Breast epithelium (tissue), 4 donors: ENCODE measurements around the gene C1orf159. TPM values are rescaled to one million over a fixed set of nuclear protein-coding genes. Genes with fewer than 3 reads are reported as not detected.
A peak's percentile ranks its signal among the peaks of the same experiment; 100 is the strongest.

Source experiments
- DNase-seq, 2 donors: peaks; one replicate each; pipeline ENCODE4 v3.0.0-alpha.2; 2019; ENCODE audit warnings: low spot score in 2 of 2
- H3K27ac ChIP-seq, 2 donors: fragments of 200-600 bp; sonication (generic) in 1 of 2; one replicate each; pipeline ENCODE4 v1.5.1; 2016 to 2019; ENCODE audit warnings: mild to moderate bottlenecking in 1 of 2
- H3K27me3 ChIP-seq, 2 donors: fragments of 200-600 bp; sonication (generic) in 1 of 2; one replicate each; pipeline versions ENCODE4 v1.5.1 to v1.6.0; 2017 to 2019; ENCODE audit warnings: control low read depth in 1 of 2, mild to moderate bottlenecking in 1 of 2
- H3K36me3 ChIP-seq: fragments of 200-600 bp; one replicate; pipeline ENCODE4 v1.5.1; 2019
- H3K4me1 ChIP-seq, 2 donors: fragments of 200-600 bp; sonication (generic); one replicate each; pipeline ENCODE4 v1.5.1; 2016 to 2019; ENCODE audit warnings: control low read depth in 1 of 2
- H3K4me3 ChIP-seq, 3 donors: fragments of 200-600 bp; sonication (generic); 1 replicate in 2 of 3; 2 replicates in 1 of 3; pipeline ENCODE4 v1.5.1; 2016 to 2019; ENCODE audit warnings: mild to moderate bottlenecking in 3 of 3, moderate library complexity in 2 of 3
- H3K9me3 ChIP-seq, 2 donors: fragments of 200-600 bp; sonication (generic) in 1 of 2; one replicate each; pipeline ENCODE4 v1.5.1; 2016 to 2019; ENCODE audit warnings: control low read depth in 1 of 2
- POLR2A ChIP-seq: fragments of 450-650 bp; IDR thresholded peaks from one replicate; pipeline ENCODE4 v1.6.1; 2016; ENCODE audit warnings: antibody characterized with exemption, mild to moderate bottlenecking, moderate library complexity
- POLR2AphosphoS5 ChIP-seq, 3 donors: sonication (generic); formaldehyde crosslinking; IDR thresholded peaks; one replicate each; pipeline ENCODE4 v1.6.1; 2017; ENCODE audit warnings: antibody characterized with exemption in 3 of 3
- intact Hi-C: fragments of 100-400 bp; cut with DNase I; formaldehyde crosslinking; loops from one replicate; pipeline ENCODE4 v1.15.1; 2023; ENCODE audit warnings: low total_unique reads
- total RNA-seq, 3 donors: library from RNA; depleted of rRNA; stranded (reverse); fragments of >200 nt; gene quantifications; one replicate each; pipeline ENCODE4 v1.1.0, GENCODE V29; 2016
- TF ChIP-seq, protein P1 (sequence below), 3 donors: fragments of 450-650 bp; IDR thresholded peaks; one replicate each; pipeline ENCODE4 v1.5.1; 2016 to 2017; ENCODE audit warnings: antibody characterized with exemption in 3 of 3, mild to moderate bottlenecking in 3 of 3, moderate library complexity in 3 of 3

Gene C1orf159
- total RNA-seq, 3 donors from 2014 or later: 6.9 to 24.0 (median 12.5) TPM

DNA sequence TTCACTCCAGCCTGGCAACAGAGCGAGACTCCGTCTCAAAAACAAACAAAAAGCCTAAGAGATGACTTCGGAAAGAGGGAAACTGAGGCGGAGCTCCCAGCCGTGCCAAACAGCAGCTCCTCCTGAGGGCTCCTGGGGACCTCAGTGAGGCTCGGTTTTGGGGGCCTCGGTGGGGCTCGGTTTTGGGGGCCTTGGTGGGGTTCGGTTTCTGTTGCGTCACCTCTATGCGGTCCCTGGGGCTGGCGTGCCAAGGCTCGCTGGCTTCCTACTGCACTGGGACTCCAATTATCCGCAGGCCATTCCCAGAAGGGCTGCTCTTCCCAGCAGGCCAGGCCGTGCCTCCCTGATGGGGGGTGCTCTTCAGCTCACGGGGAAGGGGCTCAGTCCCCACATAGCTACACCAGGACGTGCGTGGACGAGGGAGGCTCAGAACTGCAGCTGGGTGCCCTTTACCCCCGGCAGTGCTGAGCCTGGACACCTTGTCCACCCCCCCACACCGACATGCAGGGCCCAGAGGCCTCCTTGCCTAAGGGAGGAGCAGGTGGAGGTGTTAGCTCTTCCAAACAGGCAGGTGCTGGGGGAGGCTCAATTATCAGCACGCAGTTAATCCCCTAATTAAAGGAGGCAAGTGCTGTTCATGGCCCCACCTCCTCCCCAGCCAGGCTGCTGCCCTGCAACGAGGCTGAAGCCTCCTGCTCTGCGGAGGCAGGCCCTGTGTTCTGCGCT is 5.1 kb upstream of the C1orf159 start:
- intact Hi-C loops: loop anchor here (5.0 to 10.0 kb wide), 2 partner anchors 114 to 171 kb away; partner anchors contain the start of genes B3GALT6 and SDF4
- Histone ChIP-seq H3K27me3 (no peaks in the 10 kb centered on the region), H3K4me1 (peaks cover 2 to 11% of the 10 kb centered on the region in 2 donors), H3K4me3 (no peak overlapping the region), H3K36me3 (no peaks in the 10 kb centered on the region), H3K9me3 (no peaks in the 10 kb centered on the region), H3K27ac (no peak overlapping the region)
- no peak for DNase-seq
- TF ChIP-seq, protein P1, sequence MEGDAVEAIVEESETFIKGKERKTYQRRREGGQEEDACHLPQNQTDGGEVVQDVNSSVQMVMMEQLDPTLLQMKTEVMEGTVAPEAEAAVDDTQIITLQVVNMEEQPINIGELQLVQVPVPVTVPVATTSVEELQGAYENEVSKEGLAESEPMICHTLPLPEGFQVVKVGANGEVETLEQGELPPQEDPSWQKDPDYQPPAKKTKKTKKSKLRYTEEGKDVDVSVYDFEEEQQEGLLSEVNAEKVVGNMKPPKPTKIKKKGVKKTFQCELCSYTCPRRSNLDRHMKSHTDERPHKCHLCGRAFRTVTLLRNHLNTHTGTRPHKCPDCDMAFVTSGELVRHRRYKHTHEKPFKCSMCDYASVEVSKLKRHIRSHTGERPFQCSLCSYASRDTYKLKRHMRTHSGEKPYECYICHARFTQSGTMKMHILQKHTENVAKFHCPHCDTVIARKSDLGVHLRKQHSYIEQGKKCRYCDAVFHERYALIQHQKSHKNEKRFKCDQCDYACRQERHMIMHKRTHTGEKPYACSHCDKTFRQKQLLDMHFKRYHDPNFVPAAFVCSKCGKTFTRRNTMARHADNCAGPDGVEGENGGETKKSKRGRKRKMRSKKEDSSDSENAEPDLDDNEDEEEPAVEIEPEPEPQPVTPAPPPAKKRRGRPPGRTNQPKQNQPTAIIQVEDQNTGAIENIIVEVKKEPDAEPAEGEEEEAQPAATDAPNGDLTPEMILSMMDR (IDR thresholded peaks at IDR 0.05): no peak
- TF ChIP-seq POLR2A (no peak), POLR2AphosphoS5 (IDR thresholded peaks at IDR 0.05) (no peak)

DNA sequence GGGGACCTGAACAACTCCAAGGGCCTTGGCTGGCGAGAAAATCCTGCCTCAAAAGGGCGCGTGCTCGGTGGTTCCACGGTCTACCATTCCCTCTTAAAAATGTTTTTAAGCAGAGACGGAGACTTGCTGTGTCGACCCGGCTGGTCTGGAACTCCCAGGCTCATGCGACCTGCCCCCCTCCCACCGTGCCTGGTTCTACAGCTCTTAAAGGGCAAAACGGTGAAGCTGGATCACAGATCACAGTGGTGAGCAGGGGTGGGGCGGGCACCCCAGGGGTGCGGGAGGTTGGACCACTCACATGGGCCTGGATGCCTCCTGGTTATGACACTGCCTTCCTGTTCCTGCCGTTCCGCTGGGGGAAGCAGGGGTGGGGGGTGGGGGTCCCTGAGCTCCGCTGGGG is 4.2 kb upstream of the C1orf159 start:
- no peak overlapping the region for H3K27ac ChIP-seq
- intact Hi-C loops: loop anchor here (5.0 to 10.0 kb wide), 2 partner anchors 115 to 172 kb away; partner anchors contain the start of genes B3GALT6 and SDF4
- TF ChIP-seq, protein P1 (IDR thresholded peaks at IDR 0.05): no peak
- TF ChIP-seq POLR2AphosphoS5 (IDR thresholded peaks at IDR 0.05): no peak
- TF ChIP-seq POLR2A: no peak
- no peaks in the 10 kb centered on the region for H3K36me3 ChIP-seq
- no peaks in the 10 kb centered on the region for H3K27me3 ChIP-seq
- H3K4me1 ChIP-seq: peaks cover 2 to 11% of the 10 kb centered on the region in 2 donors
- H3K9me3 ChIP-seq: no peaks in the 10 kb centered on the region
- no peak overlapping the region for H3K4me3 ChIP-seq
- peak in 1 of 2 donors; percentile 43 for DNase-seq

- Histone ChIP-seq H3K4me1 (peaks cover 2 to 11% of the 10 kb centered on the region in 2 donors), H3K4me3 (no peak overlapping the region), H3K27me3 (no peaks in the 10 kb centered on the region), H3K9me3 (no peaks in the 10 kb centered on the region), H3K36me3 (no peaks in the 10 kb centered on the region), H3K27ac (no peak overlapping the region)
- peak in 1 of 2 donors; percentile 34 for DNase-seq
- intact Hi-C loops: no loop called here
- TF ChIP-seq POLR2AphosphoS5 (IDR thresholded peaks at IDR 0.05) (no peak), POLR2A (no peak)
- TF ChIP-seq, protein P1 (IDR thresholded peaks at IDR 0.05): no peak
Observed at GRCh38 chr1:1119272-1119890, 3.5 kb upstream of the C1orf159 start.

GRCh38 chr1:1118876-1119220 is 3.0 kb upstream of the C1orf159 start:
- peaks cover 2 to 11% of the 10 kb centered on the region in 2 donors for H3K4me1 ChIP-seq
- DNase-seq: peak in 1 of 2 donors; percentile 39
- no peak for TF ChIP-seq POLR2A
- TF ChIP-seq, protein P1 (IDR thresholded peaks at IDR 0.05): no peak
- TF ChIP-seq POLR2AphosphoS5 (IDR thresholded peaks at IDR 0.05): no peak
- H3K9me3 ChIP-seq: peaks cover 0 to under 1% of the 10 kb centered on the region in 2 donors
- no peaks in the 10 kb centered on the region for H3K36me3 ChIP-seq
- no peak overlapping the region for H3K27ac ChIP-seq
- no peak overlapping the region for H3K4me3 ChIP-seq
- intact Hi-C loops: no loop called here
- H3K27me3 ChIP-seq: no peaks in the 10 kb centered on the region
